ENCODE data around the gene CYP2J2.
"Not testable (repeated sequence)": the region's sequence is repeated elsewhere in the genome, so short reads cannot be mapped to it uniquely, and the experiment has no call there.

Gene CYP2J2

GRCh38 chr1:59919746-59920145 lies 6.8 kb downstream of the CYP2J2 start:
- DNase-seq (ENCODE audit: low read depth): no peak

GRCh38 chr1:59917785-59918180 lies 8.8 kb downstream of the CYP2J2 start:
- DNase-seq (ENCODE audit: low read depth): no peak

- DNase-seq (ENCODE audit: low read depth): no peak
These were observed 9.4 kb downstream of the CYP2J2 start for GRCh38 chr1:59917026-59917784.

GRCh38 chr1:59915516-59915915 lies 11.1 kb downstream of the CYP2J2 start:
- DNase-seq (ENCODE audit: low read depth): no peak

GRCh38 chr1:59914791-59915286 lies 11.7 kb downstream of the CYP2J2 start:
- DNase-seq (ENCODE audit: low read depth): not testable (repeated sequence)

GRCh38 chr1:59908682-59909081 lies 17.9 kb downstream of the CYP2J2 start:
- DNase-seq (ENCODE audit: low read depth): no peak

GRCh38 chr1:59908084-59908483 lies 18.5 kb downstream of the CYP2J2 start:
- DNase-seq (ENCODE audit: low read depth): no peak

GRCh38 chr1:59906931-59907330 lies 19.6 kb downstream of the CYP2J2 start:
- no peak for DNase-seq (ENCODE audit: low read depth)

GRCh38 chr1:59903141-59903754 lies 23.3 kb downstream of the CYP2J2 start:
- no peak for DNase-seq (ENCODE audit: low read depth)

- DNase-seq (ENCODE audit: low read depth): peak; percentile 28
These were observed 24.7 kb downstream of the CYP2J2 start for GRCh38 chr1:59901770-59902388.

GRCh38 chr1:59900640-59901039 lies 25.9 kb downstream of the CYP2J2 start:
- no peak for DNase-seq (ENCODE audit: low read depth)

GRCh38 chr1:59898927-59899326 lies 27.6 kb downstream of the CYP2J2 start:
- peak; percentile 52 for DNase-seq (ENCODE audit: low read depth)

- DNase-seq (ENCODE audit: low read depth): no peak
These were observed 29.4 kb downstream of the CYP2J2 start for GRCh38 chr1:59897165-59897564.

- no peak for DNase-seq (ENCODE audit: low read depth)
These were observed 33.4 kb downstream of the CYP2J2 start for GRCh38 chr1:59892841-59893811.

GRCh38 chr1:59885160-59885832 lies 41.3 kb downstream of the CYP2J2 start:
- no peak for DNase-seq (ENCODE audit: low read depth)

GRCh38 chr1:59880735-59881134 lies 45.8 kb downstream of the CYP2J2 start:
- peak; percentile 31 for DNase-seq (ENCODE audit: low read depth)

GRCh38 chr1:59879996-59880505 lies 46.5 kb downstream of the CYP2J2 start:
- no peak for DNase-seq (ENCODE audit: low read depth)

- peak; percentile 77 for DNase-seq (ENCODE audit: low read depth)
These were observed 47.0 kb downstream of the CYP2J2 start for GRCh38 chr1:59879574-59879973.

- no peak for DNase-seq (ENCODE audit: low read depth)
These were observed 48.2 kb downstream of the CYP2J2 start for GRCh38 chr1:59878370-59878769.

GRCh38 chr1:59877108-59877682 lies 49.4 kb downstream of the CYP2J2 start:
- no peak for DNase-seq (ENCODE audit: low read depth)

- no peak for DNase-seq (ENCODE audit: low read depth)
These were observed 54.8 kb downstream of the CYP2J2 start for GRCh38 chr1:59871746-59872145.

Measured in amniotic epithelial cell (primary cell).